Choroid plexus epithelial cell (primary cell): Measurements from ENCODE around the gene IP6K3.

ENCODE experiments used
- DNase-seq: peaks from one replicate; pipeline ENCODE4 v3.0.0-alpha.2; 2010; ENCODE audit warnings: low read depth
- H3K4me3 ChIP-seq: 2 replicates; pipeline ENCODE4 v1.5.1; 2011; ENCODE audit warnings: low read depth, mild to moderate bottlenecking, control low read depth, low read length, moderate library complexity
- TF ChIP-seq, protein P1 (sequence below): conservative IDR thresholded peaks from 2 replicates; pipeline ENCODE4 v1.5.1; 2011; ENCODE audit warnings: low read depth, mild to moderate bottlenecking, control low read depth, inconsistent platforms, low read length, moderate library complexity

Gene IP6K3

GRCh38 chr6:33771146-33772081, 24.7 kb upstream of the IP6K3 start:
- TF ChIP-seq, protein P1, sequence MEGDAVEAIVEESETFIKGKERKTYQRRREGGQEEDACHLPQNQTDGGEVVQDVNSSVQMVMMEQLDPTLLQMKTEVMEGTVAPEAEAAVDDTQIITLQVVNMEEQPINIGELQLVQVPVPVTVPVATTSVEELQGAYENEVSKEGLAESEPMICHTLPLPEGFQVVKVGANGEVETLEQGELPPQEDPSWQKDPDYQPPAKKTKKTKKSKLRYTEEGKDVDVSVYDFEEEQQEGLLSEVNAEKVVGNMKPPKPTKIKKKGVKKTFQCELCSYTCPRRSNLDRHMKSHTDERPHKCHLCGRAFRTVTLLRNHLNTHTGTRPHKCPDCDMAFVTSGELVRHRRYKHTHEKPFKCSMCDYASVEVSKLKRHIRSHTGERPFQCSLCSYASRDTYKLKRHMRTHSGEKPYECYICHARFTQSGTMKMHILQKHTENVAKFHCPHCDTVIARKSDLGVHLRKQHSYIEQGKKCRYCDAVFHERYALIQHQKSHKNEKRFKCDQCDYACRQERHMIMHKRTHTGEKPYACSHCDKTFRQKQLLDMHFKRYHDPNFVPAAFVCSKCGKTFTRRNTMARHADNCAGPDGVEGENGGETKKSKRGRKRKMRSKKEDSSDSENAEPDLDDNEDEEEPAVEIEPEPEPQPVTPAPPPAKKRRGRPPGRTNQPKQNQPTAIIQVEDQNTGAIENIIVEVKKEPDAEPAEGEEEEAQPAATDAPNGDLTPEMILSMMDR: peak; percentile 62
- H3K4me3 ChIP-seq: no peak overlapping the region
- DNase-seq: peak; percentile 100

DNA sequence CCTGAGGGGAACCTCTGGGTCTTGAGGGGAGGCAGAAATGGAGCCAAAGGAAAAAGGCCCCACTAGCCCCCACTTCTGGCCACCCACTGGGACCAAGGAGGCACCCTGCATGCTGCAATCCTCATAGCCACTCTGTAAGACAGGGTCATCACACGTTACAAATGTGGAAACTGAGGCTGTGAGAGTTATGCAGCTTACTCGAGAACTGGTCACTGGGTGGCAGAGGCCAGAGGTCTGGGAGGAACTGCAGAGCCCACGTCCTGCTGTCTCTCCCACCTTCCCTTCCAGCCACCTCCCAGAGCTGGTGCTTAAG, 24.1 kb upstream of the IP6K3 start:
- no peak for DNase-seq
- TF ChIP-seq, protein P1: no peak
- H3K4me3 ChIP-seq: no peak overlapping the region

GRCh38 chr6:33770124-33770832, 23.6 kb upstream of the IP6K3 start:
- TF ChIP-seq, protein P1: no peak
- no peak overlapping the region for H3K4me3 ChIP-seq
- no peak for DNase-seq

DNA sequence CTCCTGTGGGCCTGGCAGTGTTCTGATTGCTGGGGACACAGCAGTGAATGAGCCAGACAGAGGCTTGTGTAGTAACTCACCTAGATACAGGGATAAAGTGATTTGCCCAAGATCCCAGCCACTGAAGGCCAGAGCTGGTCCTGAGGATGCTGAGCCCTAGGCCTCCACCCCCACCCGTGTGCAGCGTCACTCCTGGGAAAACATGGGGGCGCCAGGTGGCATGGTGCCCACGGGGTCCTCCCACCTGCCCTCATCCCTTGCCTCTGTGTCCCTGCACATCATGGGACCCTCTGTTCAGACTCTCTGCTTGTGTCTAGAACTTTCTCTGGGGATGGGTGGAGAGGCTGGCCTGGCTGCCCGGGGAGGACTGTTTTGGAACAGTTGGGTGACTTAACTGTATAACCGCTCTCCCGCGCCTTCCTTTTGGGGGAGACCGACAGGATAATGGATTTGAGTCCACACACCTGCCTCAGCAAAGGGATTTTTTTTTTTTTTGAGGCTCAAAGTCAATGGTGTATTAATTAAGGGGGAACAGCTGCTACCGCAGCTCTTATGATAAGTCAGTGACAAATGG, 22.6 kb upstream of the IP6K3 start:
- no peak overlapping the region for H3K4me3 ChIP-seq
- DNase-seq: no peak
- TF ChIP-seq, protein P1: no peak

GRCh38 chr6:33768644-33769120, 22.0 kb upstream of the IP6K3 start:
- peak; percentile 91 for DNase-seq
- TF ChIP-seq, protein P1: peak; percentile 97
- no peak overlapping the region for H3K4me3 ChIP-seq

DNA sequence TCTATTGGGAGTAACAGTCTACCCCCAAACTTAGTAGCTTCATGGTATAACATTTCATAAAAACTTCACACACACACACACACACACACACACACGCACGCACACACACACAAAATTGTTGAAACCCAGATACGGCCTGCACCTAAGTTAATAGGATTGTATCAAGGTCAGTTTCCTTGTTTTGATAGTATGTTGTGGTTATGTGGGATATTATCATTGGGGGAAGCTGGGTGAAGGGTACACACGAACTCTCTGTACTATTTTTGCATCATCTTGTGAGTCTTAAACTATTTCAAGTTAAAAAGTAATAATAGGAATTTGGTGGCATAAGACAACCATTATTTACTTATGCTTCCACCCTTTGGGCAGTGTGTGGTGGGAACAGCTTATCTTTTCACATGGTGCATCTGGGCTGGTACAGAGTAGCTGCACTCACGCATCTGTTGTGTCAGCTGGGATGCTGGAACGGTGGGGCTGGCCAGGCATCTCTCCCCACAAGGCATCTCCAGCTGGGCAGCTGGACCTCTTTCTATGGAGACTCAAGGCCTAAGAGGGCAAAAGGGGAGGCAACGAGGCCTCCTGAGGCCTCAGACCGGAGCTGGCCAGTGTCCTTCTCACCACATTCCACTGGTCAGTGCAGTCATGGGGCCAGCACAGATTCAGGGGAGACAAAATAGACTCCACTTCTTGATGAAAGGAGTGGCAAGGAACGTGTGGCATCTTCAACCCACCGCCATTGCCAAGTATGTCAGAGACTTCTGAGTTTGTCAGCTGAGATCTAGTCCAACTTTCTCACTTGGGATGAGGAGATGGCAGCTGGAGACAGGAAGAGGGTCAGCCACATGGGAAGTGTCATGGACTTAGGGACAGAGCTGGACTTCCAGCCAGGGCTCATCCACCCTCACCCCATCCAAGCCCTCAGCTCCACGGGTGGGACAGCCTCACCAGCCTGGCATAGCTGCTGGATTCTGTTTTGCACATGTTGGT, 20.5 kb upstream of the IP6K3 start:
- TF ChIP-seq, protein P1: no peak
- no peak for DNase-seq
- no peak overlapping the region for H3K4me3 ChIP-seq
